Right cardiac atrium (tissue), 5 donors: ENCODE data around the gene MFNG. TPM values are rescaled to one million over a fixed set of nuclear protein-coding genes. Genes with fewer than 3 reads are reported as not detected.

Source experiments
- ATAC-seq, 2 donors: fragments of 200-7000 bp; cut with Tn5 transposase; one replicate each; pipeline versions ENCODE4 v1.8.0 to v1.9.1; 2020; ENCODE audit warnings: moderate library complexity in 2 of 2, mild to moderate bottlenecking in 1 of 2
- DNase-seq, 3 donors: peaks; one replicate each; pipeline ENCODE4 v3.0.0-alpha.2; 2020
- H3K27ac ChIP-seq: one replicate; pipeline ENCODE4 v1.5.1; 2013; ENCODE audit warnings: mild to moderate bottlenecking, low read length, control low read depth, moderate library complexity
- H3K27me3 ChIP-seq: one replicate; pipeline ENCODE4 v1.6.1; 2013; ENCODE audit not compliant: control insufficient read depth, insufficient read depth
- H3K4me1 ChIP-seq: one replicate; pipeline ENCODE4 v1.6.1; 2013; ENCODE audit warnings: low read length; ENCODE audit not compliant: control insufficient read depth, insufficient read depth
- H3K4me3 ChIP-seq: one replicate; pipeline ENCODE4 v1.5.1; 2013; ENCODE audit warnings: low read length, control low read depth
- H3K9me3 ChIP-seq: one replicate; pipeline ENCODE4 v1.6.1; 2013; ENCODE audit warnings: low read length; ENCODE audit not compliant: control insufficient read depth
- WGBS: extraction: QIAGEN DNeasy Blood & Tissue Kit; methylation state at CpG from one replicate; pipeline ENCODE4 v1.1.7; 2013; 5-methylcytosine and 5-hydroxymethylcytosine counted together
- intact Hi-C, 4 donors: fragments of 100-400 bp; cut with DNase I; formaldehyde crosslinking; loops; one replicate each; pipeline versions ENCODE4 v1.11.0 to v1.14.0; 2022 to 2023
- polyA plus RNA-seq: library from polyadenylated mRNA; stranded (reverse); fragments of 200-250 nt; gene quantifications from one replicate; pipeline ENCODE4 v1.2.3, GENCODE V29; 2013
- total RNA-seq, 4 donors: library from RNA; stranded (reverse); fragmentation: NEBNext Ultra II Directional; extraction: Animal tissue kit (Norgen Biotek cat#: 25700); gene quantifications; one replicate each; pipeline ENCODE4 v1.2.1, GENCODE V29; 2021
- donor health status: healthy with polysubstance abuse.
- donor health status: DM: no; HTN: yes; CAD: no.
- donor health status: DM: no; HTN: no; CAD: no.
- donor health status: DM: no; HTN: yes; CAD: no; lungs with severe emphysema.
- donor health status: DM: yes; HTN: yes; CAD: no.

The MFNG gene
- total and polyA plus RNA-seq, 5 donors: 9.0 to 14.1 (median 10.5) TPM

GRCh38 chr22:37514526-37515051, 28.4 kb upstream of the MFNG start:
- intact Hi-C loops: no loop called here
- Histone ChIP-seq H3K27me3 (no peaks in the 10 kb centered on the region), H3K4me3 (no peak overlapping the region), H3K4me1 (no peaks in the 10 kb centered on the region), H3K27ac (no peak overlapping the region), H3K9me3 (no peaks in the 10 kb centered on the region)
- WGBS: 84% methylated on average over 15 of the region's 15 CpGs
- DNase-seq: peak in 1 of 3 donors; percentile 26
- ATAC-seq: no peak

- DNase-seq: peak in 2 of 3 donors; percentile 21
- intact Hi-C loops: no loop called here
- H3K27ac ChIP-seq: no peak overlapping the region
- no peak overlapping the region for H3K4me3 ChIP-seq
- no peaks in the 10 kb centered on the region for H3K9me3 ChIP-seq
- ATAC-seq: no peak
- WGBS: 88% methylated on average over 6 of the region's 6 CpGs
- no peaks in the 10 kb centered on the region for H3K4me1 ChIP-seq
- H3K27me3 ChIP-seq: no peaks in the 10 kb centered on the region
Observed at GRCh38 chr22:37511395-37512104, 25.4 kb upstream of the MFNG start.

- peak in 2 of 3 donors; percentile 44 to 52 for DNase-seq
- Histone ChIP-seq H3K4me1 (no peaks in the 10 kb centered on the region), H3K4me3 (no peak overlapping the region), H3K27ac (peak overlapping the region; percentile 21), H3K9me3 (no peaks in the 10 kb centered on the region), H3K27me3 (no peaks in the 10 kb centered on the region)
- no peak for ATAC-seq
- WGBS: 58% methylated on average over 10 of the region's 10 CpGs
- intact Hi-C loops: no loop called here
Observed at GRCh38 chr22:37510091-37510490, 23.9 kb upstream of the MFNG start.

GRCh38 chr22:37509059-37509860, 23.1 kb upstream of the MFNG start:
- intact Hi-C loops: no loop called here
- ATAC-seq: peak; percentile 36 to 82
- H3K4me3 ChIP-seq: no peak overlapping the region

GRCh38 chr22:37508431-37508992, 22.3 kb upstream of the MFNG start:
- intact Hi-C loops: no loop called here
- WGBS: 56% methylated on average over 22 of the region's 22 CpGs
- no peaks in the 10 kb centered on the region for H3K27me3 ChIP-seq
- peak overlapping the region; percentile 61 for H3K27ac ChIP-seq
- H3K4me1 ChIP-seq: no peaks in the 10 kb centered on the region
- DNase-seq (peak; percentile 64 to 84 (median 73)), ATAC-seq (peak; percentile 26 to 84)
- H3K4me3 ChIP-seq: no peak overlapping the region
- no peaks in the 10 kb centered on the region for H3K9me3 ChIP-seq

More at GRCh38 chr22:37509059-37509860, 23.1 kb upstream of the MFNG start:
- peak in 2 of 3 donors; percentile 65 to 69 for DNase-seq
- Histone ChIP-seq H3K27ac (peak overlapping the region; percentile 61), H3K4me1 (no peaks in the 10 kb centered on the region), H3K27me3 (no peaks in the 10 kb centered on the region), H3K9me3 (no peaks in the 10 kb centered on the region)
- WGBS: 66% methylated on average over 9 of the region's 10 CpGs

GRCh38 chr22:37507731-37508130, 21.5 kb upstream of the MFNG start:
- DNase-seq: peak in 2 of 3 donors; percentile 43 to 47
- no peaks in the 10 kb centered on the region for H3K4me1 ChIP-seq
- H3K9me3 ChIP-seq: no peaks in the 10 kb centered on the region
- no peak for ATAC-seq
- H3K27ac ChIP-seq: no peak overlapping the region
- H3K27me3 ChIP-seq: no peaks in the 10 kb centered on the region
- WGBS: 96% methylated on average over 10 of the region's 10 CpGs
- no peak overlapping the region for H3K4me3 ChIP-seq
- intact Hi-C loops: no loop called here

GRCh38 chr22:37505989-37506388, 19.8 kb upstream of the MFNG start:
- WGBS: 80% methylated on average over 14 of the region's 14 CpGs
- H3K27me3 ChIP-seq: no peaks in the 10 kb centered on the region

GRCh38 chr22:37505565-37505964, 19.4 kb upstream of the MFNG start:
- no peak overlapping the region for H3K27ac ChIP-seq
- 94% methylated on average over 4 of the region's 4 CpGs for WGBS
- H3K9me3 ChIP-seq: no peaks in the 10 kb centered on the region
- no peaks in the 10 kb centered on the region for H3K27me3 ChIP-seq
- H3K4me3 ChIP-seq: no peak overlapping the region
- no peak for ATAC-seq
- peaks cover 7% of the 10 kb centered on the region for H3K4me1 ChIP-seq
- DNase-seq: no peak
- intact Hi-C loops: no loop called here

More at GRCh38 chr22:37505989-37506388, 19.8 kb upstream of the MFNG start:
- DNase-seq (peak in 1 of 3 donors; percentile 30), ATAC-seq (no peak)
- Histone ChIP-seq H3K9me3 (no peaks in the 10 kb centered on the region), H3K4me1 (peaks cover 7% of the 10 kb centered on the region), H3K27ac (no peak overlapping the region), H3K4me3 (no peak overlapping the region)
- intact Hi-C loops: no loop called here

- intact Hi-C loops: no loop called here
Observed at GRCh38 chr22:37504964-37505363, 18.8 kb upstream of the MFNG start.

GRCh38 chr22:37503850-37504249, 17.7 kb upstream of the MFNG start:
- Histone ChIP-seq H3K4me1 (peaks cover 7% of the 10 kb centered on the region), H3K27ac (no peak overlapping the region), H3K9me3 (no peaks in the 10 kb centered on the region), H3K4me3 (no peak overlapping the region), H3K27me3 (no peaks in the 10 kb centered on the region)
- intact Hi-C loops: no loop called here
- DNase-seq (peak in 1 of 3 donors; percentile 68), ATAC-seq (peak; percentile 1 to 18)
- WGBS: 65% methylated on average over 11 of the region's 11 CpGs

More at GRCh38 chr22:37504964-37505363, 18.8 kb upstream of the MFNG start:
- Histone ChIP-seq H3K9me3 (no peaks in the 10 kb centered on the region), H3K27me3 (no peaks in the 10 kb centered on the region), H3K4me1 (peaks cover 7% of the 10 kb centered on the region), H3K27ac (peak overlapping the region; percentile 15), H3K4me3 (no peak overlapping the region)
- WGBS: 97% methylated on average over 4 of the region's 4 CpGs
- peak in 1 of 3 donors; percentile 11 for DNase-seq
- no peak for ATAC-seq
